Measurements from ENCODE around the gene SAMD8. TPM values are rescaled to one million over a fixed set of nuclear protein-coding genes. Genes with fewer than 3 reads are reported as not detected.
"Not testable (repeated sequence)": the region's sequence is repeated elsewhere in the genome, so short reads cannot be mapped to it uniquely, and the experiment has no call there.

Gene SAMD8
- total and polyA plus RNA-seq, 2 donors (not counting 3 experiments of a cell fraction or from before 2014, with no cell fraction given) = 19.6 to 22.8 TPM

GRCh38 chr10:75106242-75106641 is 5.2 kb upstream of the SAMD8 start:
- no TSS peak for BruUV-seq (replicated peaks)

GRCh38 chr10:75106891-75107290 is 4.6 kb upstream of the SAMD8 start:
- BruUV-seq (replicated peaks); H3K27ac ChIP-seq (ENCODE audit: insufficient read depth, low read depth, low read length); H3K4me1 ChIP-seq (ENCODE audit: control insufficient read depth, extremely low read depth, insufficient read depth, low read length); H3K9me1 ChIP-seq (replicated peaks; ENCODE audit: control insufficient read depth, extremely low read depth, insufficient read depth, low read length); H2AFZ ChIP-seq (ENCODE audit: low read depth, low read length); DNase-seq (ENCODE audit: low read depth, low spot score); H3K79me2 ChIP-seq (ENCODE audit: control insufficient read depth, insufficient read depth, low read length); H3K27me3 ChIP-seq (ENCODE audit: control insufficient read depth in 2 of 2, insufficient read depth in 2 of 2, low read length in 2 of 2); H3K4me2 ChIP-seq (ENCODE audit: insufficient read depth, low read length); POLR2A ChIA-PET; H3K4me3 ChIP-seq (replicated peaks in 1 of 3; ENCODE audit: insufficient read depth in 1 of 3, low read depth in 1 of 3, low read length in 3 of 3); dilution Hi-C loops (cut with MboI; ENCODE audit: extremely low pct_ligation_motif_present, low sequenced_read_pairs); H3K9me3 ChIP-seq (replicated peaks; ENCODE audit: control insufficient read depth, insufficient read depth, low read length); H3K9ac ChIP-seq (replicated peaks; ENCODE audit: extremely low read depth, insufficient read depth, low read length); H4K20me1 ChIP-seq (replicated peaks; ENCODE audit: control insufficient read depth, extremely low read depth, insufficient read depth, low read length); FAIRE-seq; H3K36me3 ChIP-seq (ENCODE audit: control insufficient read depth in 2 of 2, extremely low read depth in 1 of 2, insufficient read depth in 2 of 2, low read length in 2 of 2): not testable (repeated sequence)
- intact Hi-C loops (cut with micrococcal nuclease) = loop anchor here (10.0 kb wide), 1 partner anchor 372 kb away; no protein-coding TSS in a partner anchor
- CTCF ChIA-PET = interaction anchor here (1.2 to 2.2 kb wide), 3 partner anchors 9 to 863 kb away, joined by 4 to 9 read pairs (median 6); partner anchors contain the start of gene COMTD1

More at GRCh38 chr10:75106242-75106641, 5.2 kb upstream of the SAMD8 start:
- FAIRE-seq (no peak), DNase-seq (ENCODE audit: low read depth, low spot score) (no peak)
- no peaks in the 10 kb centered on the region for H4K20me1 ChIP-seq (replicated peaks; ENCODE audit: control insufficient read depth, extremely low read depth, insufficient read depth, low read length)
- H3K9me1 ChIP-seq (replicated peaks; ENCODE audit: control insufficient read depth, extremely low read depth, insufficient read depth, low read length) = no peaks in the 10 kb centered on the region
- no peak overlapping the region for H3K4me3 ChIP-seq (replicated peaks in 1 of 3; ENCODE audit: insufficient read depth in 1 of 3, low read depth in 1 of 3, low read length in 3 of 3)
- peaks cover 2% of the 10 kb centered on the region for H3K4me1 ChIP-seq (ENCODE audit: control insufficient read depth, extremely low read depth, insufficient read depth, low read length)
- no peaks in the 10 kb centered on the region for H3K36me3 ChIP-seq (ENCODE audit: control insufficient read depth in 2 of 2, extremely low read depth in 1 of 2, insufficient read depth in 2 of 2, low read length in 2 of 2)
- no peaks in the 10 kb centered on the region for H3K79me2 ChIP-seq (ENCODE audit: control insufficient read depth, insufficient read depth, low read length)
- H3K27ac ChIP-seq (ENCODE audit: insufficient read depth, low read depth, low read length) = no peak overlapping the region
- no peaks in the 10 kb centered on the region for H3K9me3 ChIP-seq (replicated peaks; ENCODE audit: control insufficient read depth, insufficient read depth, low read length)
- TF ChIP-seq MAX (IDR thresholded peaks at IDR 0.05; ENCODE audit: insufficient read depth, insufficient read length) = no peak
- TF ChIP-seq CTCF (IDR thresholded peaks at IDR 0.05; ENCODE audit: extremely low read depth in 1 of 2, insufficient read depth in 1 of 2, low read depth in 1 of 2, low read length in 2 of 2) = no peak
- no peak for TF ChIP-seq FOS (IDR thresholded peaks at IDR 0.05; ENCODE audit: borderline replicate concordance, insufficient read depth, low read length)
- no peak for TF ChIP-seq POLR2AphosphoS5 (IDR thresholded peaks at IDR 0.05; ENCODE audit: insufficient read depth, low read depth, low read length)
- TF ChIP-seq GATA2 (IDR thresholded peaks at IDR 0.05; ENCODE audit: insufficient read depth, insufficient read length, low read depth, low read length) = no peak
- no peak for TF ChIP-seq EZH2 (IDR thresholded peaks at IDR 0.05; ENCODE audit: borderline replicate concordance, low read depth, low read length, severe bottlenecking)
- TF ChIP-seq JUN (IDR thresholded peaks at IDR 0.05; ENCODE audit: borderline replicate concordance, insufficient read depth, insufficient read length, low read depth) = no peak
- TF ChIP-seq MYC (IDR thresholded peaks at IDR 0.05; ENCODE audit: low read depth, low read length) = no peak
- TF ChIP-seq POLR2A (IDR thresholded peaks at IDR 0.05; ENCODE audit: low read depth, low read length) = no peak
- intact Hi-C loops (cut with micrococcal nuclease) (loop anchor here (10.0 kb wide), 1 partner anchor 371 kb away; no protein-coding TSS in a partner anchor), dilution Hi-C loops (cut with MboI; ENCODE audit: extremely low pct_ligation_motif_present, low sequenced_read_pairs) (no loop called here)
- H3K9ac ChIP-seq (replicated peaks; ENCODE audit: extremely low read depth, insufficient read depth, low read length) = no peak overlapping the region
- no peak overlapping the region for H2AFZ ChIP-seq (ENCODE audit: low read depth, low read length)
- H3K27me3 ChIP-seq (ENCODE audit: control insufficient read depth in 2 of 2, insufficient read depth in 2 of 2, low read length in 2 of 2) = no peaks in the 10 kb centered on the region
- POLR2A ChIA-PET = no interaction called here
- CTCF ChIA-PET = interaction anchor here (0.7 to 2.2 kb wide), 4 partner anchors 8 to 862 kb away, joined by 3 to 9 read pairs (median 5); partner anchors contain the start of gene COMTD1
- H3K4me2 ChIP-seq (ENCODE audit: insufficient read depth, low read length) = no peak overlapping the region
